Brain microvascular endothelial cell (primary cell): Measurements from ENCODE around the gene CHAT.
A peak's percentile ranks its signal among the peaks of the same experiment; 100 is the strongest.

Experiments used
- DNase-seq: peaks from one replicate; pipeline ENCODE4 v3.0.0-alpha.2; 2020
- H3K27ac ChIP-seq: fragments of 250-450 bp; sonication (Bioruptor Pico); 2 replicates; pipeline ENCODE4 v1.5.1; 2020; ENCODE audit warnings: mild to moderate bottlenecking, moderate library complexity
- H3K27me3 ChIP-seq: fragments of 250-450 bp; sonication (Bioruptor Pico); replicated peaks from 2 replicates; pipeline ENCODE4 v1.5.1; 2020; ENCODE audit warnings: mild to moderate bottlenecking
- H3K36me3 ChIP-seq: fragments of 250-450 bp; sonication (Bioruptor Pico); replicated peaks from 2 replicates; pipeline ENCODE4 v1.5.1; 2020; ENCODE audit warnings: mild to moderate bottlenecking
- H3K4me3 ChIP-seq: 2 replicates; pipeline ENCODE4 v1.5.1; 2011; ENCODE audit warnings: low read depth, mild to moderate bottlenecking, control low read depth, low read length, moderate library complexity
- in situ Hi-C: cut with HindIII; loops from 2 replicates; pipeline ENCODE4 v1.10.0; 2017; ENCODE audit warnings: low sequenced_read_pairs, low pct_ligation_motif_present
- TF ChIP-seq, protein P1 (sequence below): IDR thresholded peaks from 2 replicates; pipeline ENCODE4 v1.5.1; 2011; ENCODE audit warnings: low read depth, mild to moderate bottlenecking, moderate library complexity, low read length, control low read depth, inconsistent platforms; ENCODE audit errors: missing control alignments

Gene CHAT

DNA sequence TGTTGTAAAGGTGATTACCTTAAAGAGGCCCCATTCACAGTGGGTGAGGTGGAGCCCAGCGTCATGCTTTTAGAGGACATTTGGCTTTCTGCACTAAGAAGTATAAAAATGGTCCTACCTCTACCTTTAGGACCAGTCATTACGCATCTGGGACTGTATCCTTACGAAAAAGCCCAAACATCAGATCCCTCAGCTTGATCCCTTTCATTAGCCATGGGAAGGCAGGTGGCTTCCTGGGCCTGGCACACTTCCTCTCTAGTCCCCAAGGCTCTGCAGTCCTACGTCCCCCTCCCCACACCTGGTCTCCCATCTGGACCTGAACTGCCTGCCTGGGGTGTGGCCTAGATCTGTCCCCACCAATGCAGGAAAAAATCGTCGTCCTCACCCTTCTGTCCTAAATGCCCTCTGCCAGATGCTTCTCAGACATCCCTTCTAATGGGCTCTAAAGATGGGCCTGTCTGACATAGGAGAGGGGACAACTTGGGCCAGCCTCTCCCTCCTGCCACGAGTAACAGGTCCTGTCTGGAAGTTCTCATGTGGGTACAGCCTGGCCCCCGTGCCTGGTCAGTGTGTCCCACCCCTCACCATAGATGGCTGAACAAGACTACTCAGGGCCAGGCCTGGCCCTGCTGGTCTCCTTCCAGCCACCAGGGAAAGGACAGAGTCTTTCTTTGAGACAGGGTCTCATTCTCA lies 15.5 kb upstream of the CHAT start:
- H3K36me3 ChIP-seq = no peaks in the 10 kb centered on the region
- no peak overlapping the region for H3K4me3 ChIP-seq
- H3K27me3 ChIP-seq = peaks cover 2% of the 10 kb centered on the region
- TF ChIP-seq, protein P1, sequence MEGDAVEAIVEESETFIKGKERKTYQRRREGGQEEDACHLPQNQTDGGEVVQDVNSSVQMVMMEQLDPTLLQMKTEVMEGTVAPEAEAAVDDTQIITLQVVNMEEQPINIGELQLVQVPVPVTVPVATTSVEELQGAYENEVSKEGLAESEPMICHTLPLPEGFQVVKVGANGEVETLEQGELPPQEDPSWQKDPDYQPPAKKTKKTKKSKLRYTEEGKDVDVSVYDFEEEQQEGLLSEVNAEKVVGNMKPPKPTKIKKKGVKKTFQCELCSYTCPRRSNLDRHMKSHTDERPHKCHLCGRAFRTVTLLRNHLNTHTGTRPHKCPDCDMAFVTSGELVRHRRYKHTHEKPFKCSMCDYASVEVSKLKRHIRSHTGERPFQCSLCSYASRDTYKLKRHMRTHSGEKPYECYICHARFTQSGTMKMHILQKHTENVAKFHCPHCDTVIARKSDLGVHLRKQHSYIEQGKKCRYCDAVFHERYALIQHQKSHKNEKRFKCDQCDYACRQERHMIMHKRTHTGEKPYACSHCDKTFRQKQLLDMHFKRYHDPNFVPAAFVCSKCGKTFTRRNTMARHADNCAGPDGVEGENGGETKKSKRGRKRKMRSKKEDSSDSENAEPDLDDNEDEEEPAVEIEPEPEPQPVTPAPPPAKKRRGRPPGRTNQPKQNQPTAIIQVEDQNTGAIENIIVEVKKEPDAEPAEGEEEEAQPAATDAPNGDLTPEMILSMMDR = no peak
- no peak overlapping the region for H3K27ac ChIP-seq
- in situ Hi-C loops = no loop called here
- no peak for DNase-seq

DNA sequence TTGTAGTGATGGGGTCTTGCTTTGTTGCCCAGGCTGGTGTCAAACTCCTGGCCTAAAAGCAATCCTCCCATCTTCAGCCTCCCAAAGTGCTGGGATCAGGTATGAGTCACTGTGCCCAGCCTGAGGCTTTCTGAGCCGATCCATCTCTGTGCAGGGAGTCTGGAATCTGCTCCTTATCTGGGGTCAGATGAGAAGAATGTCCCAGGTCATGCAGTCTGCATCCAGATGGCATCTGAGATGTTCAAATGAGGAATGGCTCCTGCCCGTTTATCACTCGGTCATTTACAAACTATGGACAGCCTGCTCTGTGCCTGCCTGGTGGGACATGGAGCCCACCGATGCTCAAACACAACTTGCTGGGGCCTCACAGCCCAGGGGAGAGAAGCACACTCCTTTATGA lies 14.9 kb upstream of the CHAT start:
- Histone ChIP-seq H3K27me3 (peaks cover 2% of the 10 kb centered on the region), H3K27ac (no peak overlapping the region), H3K4me3 (no peak overlapping the region), H3K36me3 (no peaks in the 10 kb centered on the region)
- TF ChIP-seq, protein P1 = no peak
- in situ Hi-C loops = no loop called here
- DNase-seq = peak; percentile 71

DNA sequence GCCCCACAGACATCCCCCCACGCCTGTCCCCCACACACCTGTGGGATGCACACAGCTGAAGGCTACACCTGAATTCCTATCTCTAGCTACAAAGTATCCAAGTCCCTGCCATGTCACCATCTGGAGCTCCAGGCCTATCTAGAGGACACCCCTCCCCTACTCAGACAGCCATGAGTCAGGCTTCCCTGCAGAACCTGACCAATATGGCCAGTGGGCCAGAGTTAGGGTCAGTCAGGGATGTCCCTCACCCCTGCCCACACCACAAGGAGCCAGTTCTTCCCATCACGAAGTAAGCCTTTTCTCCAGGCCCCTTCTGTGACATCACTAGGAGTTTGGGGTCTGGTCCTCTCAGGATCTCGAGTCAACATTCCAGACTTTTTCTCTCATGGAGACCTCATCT lies 14.3 kb upstream of the CHAT start:
- Histone ChIP-seq H3K27ac (no peak overlapping the region), H3K27me3 (peaks cover 2% of the 10 kb centered on the region), H3K36me3 (no peaks in the 10 kb centered on the region), H3K4me3 (no peak overlapping the region)
- no peak for DNase-seq
- TF ChIP-seq, protein P1 = no peak
- in situ Hi-C loops = no loop called here

DNA sequence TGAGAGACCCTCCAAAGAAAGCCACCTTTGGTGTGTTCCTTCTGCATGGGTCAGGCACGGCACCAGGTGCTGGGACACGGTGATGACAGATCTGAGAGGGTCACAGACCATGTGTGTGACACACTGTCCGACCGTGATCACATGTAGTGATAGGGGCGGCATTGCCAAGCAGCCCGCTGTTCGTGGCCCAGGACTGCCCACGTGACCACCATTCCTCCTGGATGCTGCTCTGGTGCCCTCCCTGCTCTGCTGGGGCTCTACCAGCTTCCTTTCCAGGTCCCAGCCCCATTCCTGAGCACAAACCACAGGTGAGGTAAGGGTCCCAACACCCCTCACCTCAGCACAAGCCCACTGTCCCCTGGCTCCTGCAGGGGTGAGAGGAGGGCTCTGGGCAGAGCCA lies 13.8 kb upstream of the CHAT start:
- in situ Hi-C loops = no loop called here
- DNase-seq = no peak
- H3K27ac ChIP-seq = no peak overlapping the region
- TF ChIP-seq, protein P1 = no peak
- no peaks in the 10 kb centered on the region for H3K36me3 ChIP-seq
- H3K4me3 ChIP-seq = no peak overlapping the region
- H3K27me3 ChIP-seq = peaks cover 2% of the 10 kb centered on the region

DNA sequence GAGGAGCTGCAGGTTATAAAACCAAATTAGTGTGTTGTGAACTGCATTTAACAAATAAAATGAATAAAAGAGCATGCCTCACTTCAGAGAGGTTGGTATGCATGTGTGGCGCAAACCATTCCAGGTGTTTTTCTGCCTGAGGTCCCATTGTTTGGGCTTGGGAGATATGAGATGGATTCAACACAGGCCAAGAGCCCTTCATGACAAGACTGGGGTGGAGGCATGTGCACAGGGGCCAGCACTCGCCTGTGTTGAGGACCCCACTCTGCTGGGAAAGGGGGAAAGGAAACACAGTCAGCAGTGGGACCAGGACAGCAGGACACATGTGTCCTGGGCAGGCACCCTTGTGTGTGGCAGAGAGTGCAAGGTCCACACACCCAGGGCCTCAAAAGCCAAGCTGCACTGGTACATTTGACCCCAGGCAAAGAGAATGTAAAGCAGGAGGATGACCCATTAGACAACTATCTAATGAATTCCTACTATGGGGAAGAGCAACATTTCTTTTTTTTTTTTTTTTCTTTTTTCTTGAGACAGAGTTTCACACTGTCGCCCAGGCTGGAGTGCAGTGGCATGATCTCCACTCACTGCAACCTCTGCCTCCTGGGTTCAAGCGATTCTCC lies 12.9 kb upstream of the CHAT start:
- in situ Hi-C loops = no loop called here
- Histone ChIP-seq H3K4me3 (no peak overlapping the region), H3K36me3 (no peaks in the 10 kb centered on the region), H3K27me3 (peaks cover 2% of the 10 kb centered on the region), H3K27ac (no peak overlapping the region)
- no peak for DNase-seq
- TF ChIP-seq, protein P1 = no peak

DNA sequence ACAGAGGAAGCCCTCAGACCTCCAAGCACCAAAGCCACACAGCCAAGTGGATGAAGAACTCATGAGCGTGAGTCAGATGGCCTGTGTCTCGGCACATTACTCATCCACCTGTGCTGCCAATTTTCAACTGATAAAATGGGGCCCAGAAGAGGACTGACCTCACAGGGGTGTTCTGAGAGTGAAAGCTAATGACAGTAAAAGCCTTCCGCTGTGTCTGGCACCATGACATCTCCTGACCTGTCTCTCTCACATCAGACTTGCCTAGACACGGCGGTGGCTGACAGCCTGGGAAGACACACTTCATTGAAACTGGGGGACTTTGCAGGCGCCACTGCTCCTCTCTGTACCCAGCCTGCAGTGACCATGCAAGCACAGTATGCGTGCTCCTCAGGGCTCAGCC lies 12.0 kb upstream of the CHAT start:
- no peaks in the 10 kb centered on the region for H3K36me3 ChIP-seq
- H3K4me3 ChIP-seq = no peak overlapping the region
- H3K27me3 ChIP-seq = peaks cover 2% of the 10 kb centered on the region
- peak; percentile 56 for DNase-seq
- no peak overlapping the region for H3K27ac ChIP-seq
- in situ Hi-C loops = no loop called here
- TF ChIP-seq, protein P1 = no peak
